ENCODE results near the gene ASTL.

ASTL gene

GRCh38 chr2:96159084-96159830, 21.0 kb upstream of the ASTL start:
- no peak for DNase-seq (ENCODE audit: low read depth in 2 of 2)

GRCh38 chr2:96158554-96158940, 20.2 kb upstream of the ASTL start:
- no peak for DNase-seq (ENCODE audit: low read depth in 2 of 2)

GRCh38 chr2:96157649-96158553, 19.6 kb upstream of the ASTL start:
- DNase-seq (ENCODE audit: low read depth in 2 of 2) = peak; percentile 95 to 97

GRCh38 chr2:96156926-96157648, 18.8 kb upstream of the ASTL start:
- DNase-seq (ENCODE audit: low read depth in 2 of 2) = no peak

GRCh38 chr2:96156011-96156820, 17.9 kb upstream of the ASTL start:
- no peak for DNase-seq (ENCODE audit: low read depth in 2 of 2)

- no peak for DNase-seq (ENCODE audit: low read depth in 2 of 2)
Measured at GRCh38 chr2:96154506-96155380, 16.4 kb upstream of the ASTL start.

GRCh38 chr2:96153991-96154431, 15.7 kb upstream of the ASTL start:
- DNase-seq (ENCODE audit: low read depth in 2 of 2) = no peak

- DNase-seq (ENCODE audit: low read depth in 2 of 2) = no peak
Measured at GRCh38 chr2:96153291-96153713, 15.0 kb upstream of the ASTL start.

- no peak for DNase-seq (ENCODE audit: low read depth in 2 of 2)
Measured at GRCh38 chr2:96152304-96153161, 14.2 kb upstream of the ASTL start.

- DNase-seq (ENCODE audit: low read depth in 2 of 2) = no peak
Measured at GRCh38 chr2:96151595-96152303, 13.4 kb upstream of the ASTL start.

- no peak for DNase-seq (ENCODE audit: low read depth in 2 of 2)
Measured at GRCh38 chr2:96150791-96151594, 12.7 kb upstream of the ASTL start.

GRCh38 chr2:96150007-96150640, 11.8 kb upstream of the ASTL start:
- DNase-seq (ENCODE audit: low read depth in 2 of 2) = no peak

- peak; percentile 94 to 96 for DNase-seq (ENCODE audit: low read depth in 2 of 2)
Measured at GRCh38 chr2:96148410-96149217, 10.3 kb upstream of the ASTL start.

- no peak for DNase-seq (ENCODE audit: low read depth in 2 of 2)
Measured at GRCh38 chr2:96147593-96148201, 9.4 kb upstream of the ASTL start.

GRCh38 chr2:96146881-96147592, 8.7 kb upstream of the ASTL start:
- no peak for DNase-seq (ENCODE audit: low read depth in 2 of 2)

Data from stimulated activated CD8-positive, alpha-beta memory T cell treated with anti-CD3 and anti-CD28 coated beads, Interleukin-2, amount 100 ng/mL, for 48 hours (primary cell).